Stimulated activated CD4-positive, alpha-beta T cell treated with anti-CD3 and anti-CD28 coated beads, TNF-alpha, amount 100 ng/mL, for 4 hours (primary cell): Measurements from ENCODE around the gene SCARF2.
"Not testable (repeated sequence)": the region's sequence is repeated elsewhere in the genome, so short reads cannot be mapped to it uniquely, and the experiment has no call there.

ENCODE experiments used
- DNase-seq, 3 experiments: peaks; one replicate each; pipeline ENCODE4 v3.0.0-alpha.2; 2020; ENCODE audit warnings: low read depth in 3 of 3

SCARF2 gene, protein sequence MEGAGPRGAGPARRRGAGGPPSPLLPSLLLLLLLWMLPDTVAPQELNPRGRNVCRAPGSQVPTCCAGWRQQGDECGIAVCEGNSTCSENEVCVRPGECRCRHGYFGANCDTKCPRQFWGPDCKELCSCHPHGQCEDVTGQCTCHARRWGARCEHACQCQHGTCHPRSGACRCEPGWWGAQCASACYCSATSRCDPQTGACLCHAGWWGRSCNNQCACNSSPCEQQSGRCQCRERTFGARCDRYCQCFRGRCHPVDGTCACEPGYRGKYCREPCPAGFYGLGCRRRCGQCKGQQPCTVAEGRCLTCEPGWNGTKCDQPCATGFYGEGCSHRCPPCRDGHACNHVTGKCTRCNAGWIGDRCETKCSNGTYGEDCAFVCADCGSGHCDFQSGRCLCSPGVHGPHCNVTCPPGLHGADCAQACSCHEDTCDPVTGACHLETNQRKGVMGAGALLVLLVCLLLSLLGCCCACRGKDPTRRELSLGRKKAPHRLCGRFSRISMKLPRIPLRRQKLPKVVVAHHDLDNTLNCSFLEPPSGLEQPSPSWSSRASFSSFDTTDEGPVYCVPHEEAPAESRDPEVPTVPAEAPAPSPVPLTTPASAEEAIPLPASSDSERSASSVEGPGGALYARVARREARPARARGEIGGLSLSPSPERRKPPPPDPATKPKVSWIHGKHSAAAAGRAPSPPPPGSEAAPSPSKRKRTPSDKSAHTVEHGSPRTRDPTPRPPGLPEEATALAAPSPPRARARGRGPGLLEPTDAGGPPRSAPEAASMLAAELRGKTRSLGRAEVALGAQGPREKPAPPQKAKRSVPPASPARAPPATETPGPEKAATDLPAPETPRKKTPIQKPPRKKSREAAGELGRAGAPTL

DNA sequence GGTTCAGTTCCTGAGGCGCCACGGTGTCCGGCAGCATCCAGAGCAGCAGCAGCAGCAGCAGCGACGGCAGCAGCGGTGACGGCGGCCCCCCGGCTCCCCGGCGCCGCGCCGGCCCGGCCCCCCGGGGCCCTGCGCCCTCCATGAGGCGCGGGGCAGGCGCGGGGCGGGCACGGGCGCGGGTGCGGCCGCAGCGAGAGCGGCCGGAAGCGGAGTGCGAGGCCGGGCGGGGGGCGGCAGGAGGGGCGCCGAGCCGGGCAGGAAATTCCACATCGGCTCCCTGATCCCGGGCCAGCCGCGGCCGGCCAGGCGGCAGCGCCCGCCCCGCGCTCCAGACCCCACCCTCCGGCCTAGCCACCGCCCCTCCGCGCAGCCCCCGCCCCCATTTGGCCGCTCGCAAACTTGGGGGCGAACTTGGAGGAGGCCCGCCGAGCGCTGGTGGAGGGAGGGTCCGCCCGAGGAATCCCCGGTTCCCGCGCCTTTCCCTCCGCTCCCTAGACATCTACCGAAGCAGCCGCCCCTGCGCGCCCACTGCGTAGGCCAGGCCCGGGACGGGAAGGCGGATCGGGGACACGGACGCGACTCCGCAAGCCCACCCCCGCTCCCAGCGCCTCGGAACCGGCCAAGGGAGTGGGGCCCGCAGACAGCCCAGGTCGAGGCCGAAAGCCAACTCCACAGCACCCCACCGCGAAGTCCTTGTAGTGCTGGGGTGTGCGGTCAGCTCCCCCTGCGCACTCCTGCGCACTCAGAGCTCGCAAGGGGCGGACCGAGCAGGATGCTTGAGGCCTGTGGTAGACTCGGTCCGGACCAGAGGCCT, at the start of gene SCARF2:
Gene SCARF2 (minus strand): TSS at position 213 of the 814 bp plus-strand sequence. CDS start 71 bp downstream, at position 142.
- DNase-seq: no peak

DNA sequence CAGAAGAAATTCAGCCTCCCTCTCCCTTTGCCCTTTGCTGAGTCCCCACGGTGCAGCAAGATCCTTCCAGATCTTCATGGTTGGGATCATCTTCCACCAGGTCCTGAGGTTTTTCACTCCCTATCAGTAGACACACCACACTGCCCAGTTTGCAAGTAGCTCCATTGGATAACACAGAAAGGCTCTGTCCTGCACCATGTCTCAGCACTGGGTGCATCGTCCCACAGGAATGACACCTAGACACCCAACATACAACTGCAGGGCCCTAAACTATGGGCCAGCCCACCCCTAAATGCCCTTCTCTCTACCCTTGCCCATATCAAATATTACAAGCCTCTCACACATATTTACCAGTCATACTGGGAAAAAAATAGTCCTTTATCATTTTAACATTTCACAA, 48.6 kb upstream of the SCARF2 start:
- no peak for DNase-seq

DNA sequence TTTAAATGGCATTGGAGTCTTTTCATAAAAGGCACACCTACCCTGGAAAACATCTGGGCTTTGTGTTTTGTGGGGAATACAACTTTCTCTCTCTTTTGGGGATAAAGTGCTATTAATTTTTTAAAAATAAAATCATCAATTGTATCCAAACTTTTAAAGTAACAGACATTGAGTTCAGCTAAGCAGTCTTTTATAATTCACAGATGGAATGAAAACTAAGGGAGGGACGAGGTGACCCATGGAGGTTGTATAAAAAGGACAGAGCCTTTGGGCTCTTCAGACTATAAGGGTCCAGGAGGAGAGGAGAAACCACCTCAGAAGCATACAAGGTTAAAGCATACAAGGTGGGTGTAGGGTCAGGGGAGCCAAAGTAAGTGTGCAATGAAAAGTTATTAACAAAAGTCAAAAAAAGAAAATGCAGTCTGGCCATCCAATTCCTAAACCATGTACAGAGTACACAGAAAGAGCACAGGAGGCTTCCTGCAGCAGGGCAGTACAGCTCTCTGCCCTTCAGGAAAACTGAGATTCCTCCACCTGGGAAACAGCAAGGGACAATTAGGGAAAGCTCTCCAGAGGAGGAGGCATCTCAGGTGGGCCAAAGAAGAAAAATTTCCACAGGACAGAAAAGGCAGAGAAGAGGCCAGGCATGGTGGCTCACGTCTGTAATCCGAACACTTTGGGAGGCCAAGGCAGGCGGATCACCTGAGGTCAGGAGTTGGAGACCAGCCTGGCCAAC, 47.5 kb upstream of the SCARF2 start:
- no peak for DNase-seq

DNA sequence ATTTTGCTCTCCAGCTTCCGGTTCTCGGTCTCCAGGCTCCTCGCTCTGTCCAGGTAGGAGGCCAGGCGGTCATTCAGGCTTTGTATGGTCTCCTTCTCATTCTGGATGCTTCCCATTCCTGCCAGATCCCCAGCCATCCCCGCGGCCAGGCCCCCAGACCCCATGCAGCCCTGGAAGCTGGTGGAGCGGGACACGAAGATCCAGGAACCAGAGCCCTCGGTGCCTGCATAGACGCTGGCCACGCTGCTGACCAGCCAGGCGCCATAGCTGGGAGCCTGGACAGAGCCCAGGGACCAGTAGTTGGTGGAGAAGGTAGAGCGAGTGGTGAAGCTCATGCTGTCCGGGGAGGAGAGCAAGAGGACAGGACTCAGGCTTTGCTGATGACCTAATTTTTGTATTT, 46.1 kb upstream of the SCARF2 start:
- no peak for DNase-seq

DNA sequence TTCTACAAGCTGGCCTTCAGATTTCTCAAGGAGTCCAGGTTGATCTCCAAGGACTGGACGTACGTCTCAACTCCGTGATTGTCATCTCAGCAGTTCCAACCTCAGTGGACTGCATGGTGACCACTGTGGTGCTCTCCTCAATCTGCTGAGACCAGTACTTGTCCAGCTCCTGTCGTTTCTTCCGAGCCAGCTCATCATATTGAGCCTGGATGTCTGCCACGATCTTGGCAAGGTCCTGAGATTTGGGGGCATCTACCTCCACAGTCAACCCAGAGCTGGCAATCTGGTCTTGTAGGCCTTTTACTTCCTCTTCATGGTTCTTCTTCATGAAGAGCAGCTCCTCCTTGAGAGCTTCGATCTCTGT, 45.5 kb upstream of the SCARF2 start:
- DNase-seq: not testable (repeated sequence)

DNA sequence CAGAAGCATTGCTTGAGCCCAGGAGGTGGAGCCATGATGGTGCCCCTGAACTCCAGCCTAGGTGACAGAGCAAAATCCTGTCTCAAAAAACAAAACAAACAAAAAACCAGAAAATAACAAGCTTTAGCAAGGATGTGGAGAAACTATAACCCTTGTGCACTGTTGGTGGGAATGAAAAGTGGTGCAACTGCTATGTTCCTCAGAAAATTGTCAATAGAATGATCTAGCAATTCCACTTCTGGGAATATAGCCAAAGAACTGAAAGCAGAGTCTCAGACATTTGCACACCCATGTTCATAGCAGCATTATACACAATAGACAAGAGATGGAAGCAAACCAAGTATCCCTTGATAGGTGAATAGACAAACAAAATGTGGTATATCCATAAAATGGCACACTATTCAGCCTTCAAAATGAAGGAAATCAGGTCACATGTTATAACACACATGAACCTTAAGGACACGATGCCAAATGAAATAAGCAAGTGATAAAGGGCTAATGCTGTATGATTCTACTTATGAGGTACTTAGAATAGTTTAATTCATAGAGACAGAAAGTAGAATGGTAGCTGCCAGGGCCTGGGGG, 42.1 kb upstream of the SCARF2 start:
- DNase-seq: no peak

DNA sequence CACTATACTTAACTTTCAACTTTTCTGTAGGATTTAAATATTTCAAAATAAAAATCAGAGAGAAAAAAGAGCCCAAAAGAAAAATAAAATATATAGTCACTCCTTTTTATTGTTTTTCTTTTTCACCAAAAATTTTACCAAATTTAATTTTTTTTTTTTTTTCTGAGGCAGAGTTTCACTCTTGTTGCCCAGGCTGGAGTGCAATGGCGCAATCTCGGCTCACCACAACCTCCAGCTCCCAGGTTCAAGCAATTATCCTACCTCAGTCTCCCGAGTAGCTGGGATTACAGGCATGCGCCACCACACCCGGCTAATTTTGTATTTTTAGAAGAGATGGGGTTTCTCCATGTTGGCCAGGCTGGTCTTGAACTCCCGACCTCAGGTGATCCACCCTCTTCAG, 40.4 kb upstream of the SCARF2 start:
- DNase-seq: not testable (repeated sequence)

- not testable (repeated sequence) for DNase-seq
Observed at GRCh38 chr22:20475569-20475968, 37.9 kb upstream of the SCARF2 start.

- DNase-seq: no peak
Observed at GRCh38 chr22:20475115-20475436, 37.5 kb upstream of the SCARF2 start.

DNA sequence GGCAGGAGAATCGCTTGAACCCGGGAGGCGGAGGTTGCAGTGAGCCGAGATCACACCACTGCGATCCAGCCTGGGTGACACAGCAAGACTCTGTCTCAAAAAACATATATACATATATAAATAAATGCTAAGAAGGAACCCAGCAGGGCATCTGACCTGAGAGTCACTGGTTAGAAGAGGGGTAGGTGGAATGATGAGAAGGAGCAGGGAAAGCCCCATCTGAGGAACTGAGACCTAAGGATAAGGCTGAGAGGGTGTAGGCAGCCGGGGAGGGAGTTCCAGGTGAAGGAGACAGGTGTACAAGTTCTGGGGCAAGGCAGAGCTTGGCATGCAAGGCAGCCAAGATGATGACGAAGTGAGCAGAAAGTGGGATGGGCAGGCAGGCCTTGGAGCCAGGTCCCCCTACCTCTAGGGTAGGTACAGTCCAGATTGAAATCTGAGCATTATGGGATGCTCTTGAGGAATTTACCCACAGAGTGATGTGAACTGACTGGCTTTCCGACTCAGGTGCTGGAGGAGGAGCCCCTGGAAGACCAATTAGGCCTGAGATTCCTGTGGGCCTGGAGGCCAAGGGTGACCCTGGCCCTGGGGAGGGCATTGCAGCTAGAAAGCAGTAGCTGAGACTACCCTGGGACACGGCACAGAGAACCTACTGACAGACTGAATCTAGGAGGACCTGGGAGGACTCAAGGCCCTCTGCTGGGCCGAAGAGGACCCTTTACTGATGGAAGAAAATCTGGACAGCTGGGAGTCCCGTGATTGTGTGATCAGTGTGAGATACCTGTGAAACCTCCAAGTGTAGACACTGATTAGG, 35.2 kb upstream of the SCARF2 start:
- no peak for DNase-seq

GRCh38 chr22:20471126-20471833, 33.7 kb upstream of the SCARF2 start:
- DNase-seq: no peak

GRCh38 chr22:20470525-20470924, 32.9 kb upstream of the SCARF2 start:
- DNase-seq: not testable (repeated sequence)

GRCh38 chr22:20469110-20469868, 31.7 kb upstream of the SCARF2 start:
- DNase-seq: no peak

DNA sequence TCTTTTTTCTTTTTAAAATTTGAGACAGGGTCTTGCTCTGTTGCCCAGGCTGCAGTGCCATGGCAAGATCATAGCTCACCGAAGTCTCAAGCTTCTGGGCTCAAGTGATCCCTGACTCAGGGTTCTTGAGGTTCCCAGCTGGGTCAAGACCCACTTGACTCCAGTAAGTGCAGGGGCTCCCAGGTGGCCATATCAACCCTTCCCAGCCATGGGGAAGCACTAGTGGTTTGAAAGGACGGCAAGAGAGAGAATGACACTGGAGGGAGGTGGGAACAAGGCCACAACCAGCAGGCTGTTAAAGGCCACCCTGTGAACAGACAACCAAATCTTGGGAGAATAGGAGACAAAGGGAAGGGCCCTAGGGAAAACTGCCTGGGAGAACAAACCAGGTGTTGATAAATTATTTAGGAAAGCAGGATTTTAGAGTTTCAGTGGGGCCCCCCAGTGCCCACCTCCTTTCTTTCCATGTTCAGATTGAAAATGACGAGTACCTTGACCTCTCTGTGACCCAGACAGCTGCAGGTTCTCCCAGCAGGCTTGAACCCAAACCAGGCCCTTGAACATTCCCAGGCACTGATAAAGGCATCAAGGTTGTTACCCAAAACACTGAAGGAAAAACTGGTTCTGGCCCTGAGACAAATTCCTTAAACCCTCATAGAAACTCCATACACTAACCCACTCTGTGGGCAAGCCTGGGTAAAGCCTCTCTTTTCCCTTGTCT, 29.2 kb upstream of the SCARF2 start:
- DNase-seq: no peak

GRCh38 chr22:20465759-20466077, 28.1 kb upstream of the SCARF2 start:
- no peak for DNase-seq

GRCh38 chr22:20464912-20465758, 27.5 kb upstream of the SCARF2 start:
- DNase-seq: no peak

DNA sequence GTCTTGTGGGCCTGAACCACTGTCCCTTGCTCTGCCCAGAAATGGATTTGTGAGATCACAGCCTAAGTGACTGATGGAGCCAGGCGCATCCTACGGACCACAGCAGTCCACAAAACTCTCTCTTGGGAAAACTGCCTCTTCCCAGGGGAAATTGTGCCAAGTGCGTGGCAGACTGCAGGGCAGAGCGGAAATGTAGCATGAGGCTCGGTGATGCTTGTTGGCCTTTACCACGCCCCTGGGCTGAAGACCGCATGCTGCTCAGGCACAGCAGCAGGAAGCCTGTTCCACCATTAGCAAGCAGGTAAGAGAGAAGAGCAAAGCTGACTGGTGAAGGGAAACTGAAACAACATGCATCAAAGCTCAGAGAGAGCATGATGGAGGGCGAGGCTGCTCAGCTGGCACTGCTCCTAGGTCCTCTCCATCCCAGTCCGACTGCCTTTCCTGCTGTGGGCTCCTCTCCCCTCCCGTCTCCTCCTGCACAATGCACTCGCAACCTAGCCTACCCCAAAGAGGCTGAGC, 26.5 kb upstream of the SCARF2 start:
- DNase-seq: peak in 2 of 3 experiments; percentile 19 to 34
